NCI-H446 (cell line): ENCODE measurements around the gene PDP2.
"Not testable (repeated sequence)": the region's sequence is repeated elsewhere in the genome, so short reads cannot be mapped to it uniquely, and the experiment has no call there.

Experiments used
- DNase-seq, 2 experiments: peaks; one replicate each; lab custom pipeline; 2025; lab: John Stamatoyannopoulos, UW

PDP2 gene

GRCh38 chr16:66886321-66886720, 6.0 kb downstream of the PDP2 start:
- no peak for DNase-seq

GRCh38 chr16:66886914-66887313, 6.6 kb downstream of the PDP2 start:
- no peak for DNase-seq

DNA sequence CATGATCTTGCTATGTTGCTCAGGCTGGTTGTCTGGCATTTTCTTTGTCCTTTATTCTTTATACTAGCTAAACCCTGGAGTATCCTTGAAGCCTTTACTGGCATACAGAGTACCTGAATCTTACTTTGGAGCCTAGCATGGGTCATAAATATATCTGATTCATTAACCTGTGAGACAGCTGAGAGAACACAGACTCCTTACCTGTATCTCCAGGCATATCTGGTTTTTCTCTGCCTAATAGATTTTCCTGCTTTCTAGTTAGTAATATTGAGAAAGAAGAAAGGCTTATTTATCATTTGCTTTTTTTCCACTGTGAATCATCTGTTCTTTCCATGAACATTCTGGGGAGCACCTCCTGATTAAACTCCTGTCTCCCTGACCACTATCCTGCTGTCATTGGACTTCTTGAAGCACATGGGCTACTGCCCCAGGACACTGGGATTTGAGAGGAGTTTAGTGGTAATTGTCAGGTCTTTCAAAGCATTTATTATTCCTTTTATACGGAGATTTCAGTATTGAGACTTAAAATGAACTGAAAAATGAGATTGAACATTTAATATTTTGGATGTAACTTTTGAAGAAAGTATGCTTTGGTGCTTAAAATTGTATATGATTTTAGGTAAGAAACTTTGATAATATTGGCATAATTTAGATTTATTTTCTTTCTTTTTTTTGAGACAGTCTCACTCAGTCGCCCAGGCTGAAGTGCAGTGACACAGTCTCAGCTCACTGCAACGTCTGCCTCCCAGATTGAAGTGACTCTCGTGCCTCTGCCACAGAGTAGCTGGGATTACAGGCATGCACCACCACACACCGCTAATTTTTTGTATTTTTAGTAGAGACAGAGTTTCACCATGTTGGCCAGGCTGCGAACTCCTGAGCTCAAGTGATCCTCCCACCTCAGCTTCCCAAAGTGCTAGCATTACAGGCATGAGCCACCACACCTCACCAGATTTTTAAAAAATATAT, 8.6 kb downstream of the PDP2 start:
- DNase-seq, result no peak

DNA sequence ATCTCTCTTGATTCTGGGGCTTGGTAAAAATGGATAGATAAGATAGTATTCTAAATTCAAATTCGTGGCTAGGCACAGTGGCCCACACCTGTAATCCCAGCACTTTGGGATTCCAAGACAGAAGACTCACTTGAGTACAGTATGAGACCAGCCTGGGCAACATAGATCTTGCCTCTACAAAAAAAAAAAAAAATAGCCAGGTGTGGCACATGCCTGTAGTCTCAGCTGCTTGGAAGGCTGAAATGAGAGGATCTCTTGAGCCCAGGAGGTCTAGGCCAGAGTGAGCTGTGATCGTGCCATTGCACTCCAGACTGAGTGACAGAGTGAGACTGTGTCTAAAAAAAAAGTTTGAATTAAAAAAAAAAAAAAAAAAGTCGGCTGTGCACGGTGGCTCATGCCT, 9.3 kb downstream of the PDP2 start:
- no peak for DNase-seq

GRCh38 chr16:66890799-66891198, 10.5 kb downstream of the PDP2 start:
- DNase-seq, result no peak

GRCh38 chr16:66891360-66891759, 11.0 kb downstream of the PDP2 start:
- no peak for DNase-seq

GRCh38 chr16:66891797-66892196, 11.5 kb downstream of the PDP2 start:
- DNase-seq, result no peak

GRCh38 chr16:66894055-66894454, 13.7 kb downstream of the PDP2 start:
- DNase-seq, result no peak

DNA sequence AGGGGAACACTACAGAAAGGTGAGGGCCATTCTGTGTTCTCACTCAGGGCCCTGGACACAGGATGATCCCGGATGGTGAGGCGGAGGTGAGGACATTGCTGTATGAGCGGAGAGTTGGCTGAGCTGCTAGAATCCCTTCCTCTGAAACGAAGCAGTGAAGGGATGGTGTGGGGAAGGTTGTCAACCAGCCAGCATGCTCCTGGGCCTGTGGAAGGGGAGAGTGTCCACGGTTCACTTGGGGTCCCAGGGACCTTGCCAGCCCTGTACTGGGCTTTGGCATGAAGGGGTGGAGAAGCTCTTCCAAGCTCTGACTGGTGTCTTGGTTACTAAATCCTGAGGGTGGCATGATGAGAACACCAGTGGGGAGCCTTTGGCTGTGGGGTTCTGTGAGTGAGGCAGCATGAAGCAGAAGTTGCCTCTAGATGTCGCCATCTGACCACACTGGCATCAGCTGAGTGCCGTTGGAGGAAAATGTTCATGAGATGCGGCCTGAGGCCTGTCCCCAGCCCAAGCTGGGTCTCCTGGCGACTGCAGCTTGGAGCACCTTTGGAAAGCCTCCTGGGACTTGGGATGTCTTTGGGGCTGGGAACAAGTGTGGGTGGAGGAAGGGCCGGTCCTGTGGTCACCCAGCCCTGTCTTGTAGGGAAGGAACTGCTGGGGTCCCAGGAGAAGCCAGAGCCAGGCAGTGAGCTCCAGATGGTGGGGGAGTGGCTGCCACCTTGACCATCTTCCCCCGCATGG, 14.8 kb downstream of the PDP2 start:
- DNase-seq, result peak; percentile 19 to 71

DNA sequence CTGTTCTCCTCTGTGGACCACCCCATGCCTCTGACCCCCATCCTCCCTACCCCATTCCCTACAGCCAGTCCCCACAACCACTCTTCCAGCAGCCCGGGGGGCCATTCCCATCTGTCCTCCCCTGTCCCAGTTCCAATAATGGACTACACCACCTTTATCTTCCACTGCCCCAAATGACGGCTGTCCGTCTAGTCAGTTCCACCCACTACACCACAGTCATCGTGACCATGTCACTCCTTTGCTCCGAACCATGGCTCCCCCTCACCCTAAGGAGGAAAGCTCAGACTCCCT, 15.3 kb downstream of the PDP2 start:
- no peak for DNase-seq

- DNase-seq, result no peak
Observed at GRCh38 chr16:66895999-66896398, 15.7 kb downstream of the PDP2 start.

- DNase-seq, result not testable (repeated sequence)
Observed at GRCh38 chr16:66896682-66897081, 16.4 kb downstream of the PDP2 start.

DNA sequence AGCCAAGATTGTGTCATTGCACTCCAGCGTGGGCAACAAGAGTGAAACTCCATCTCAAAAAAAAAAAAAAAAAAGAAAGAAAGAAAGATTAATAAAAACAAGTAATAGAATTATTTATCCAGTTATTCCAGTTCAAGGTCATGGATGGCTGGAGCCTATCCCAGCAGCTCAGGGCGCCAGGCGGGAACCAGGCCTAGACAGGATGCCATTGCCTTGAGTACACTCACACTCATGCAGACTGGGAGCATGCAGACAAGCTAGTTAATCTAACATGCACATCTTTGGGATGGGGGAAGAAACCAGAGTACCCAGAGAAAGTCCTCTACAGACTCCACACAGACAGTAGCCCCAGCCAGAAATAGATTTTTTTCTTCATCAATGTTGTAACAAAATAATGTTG, 17.9 kb downstream of the PDP2 start:
- peak in 1 of 2 experiments; percentile 21 for DNase-seq

DNA sequence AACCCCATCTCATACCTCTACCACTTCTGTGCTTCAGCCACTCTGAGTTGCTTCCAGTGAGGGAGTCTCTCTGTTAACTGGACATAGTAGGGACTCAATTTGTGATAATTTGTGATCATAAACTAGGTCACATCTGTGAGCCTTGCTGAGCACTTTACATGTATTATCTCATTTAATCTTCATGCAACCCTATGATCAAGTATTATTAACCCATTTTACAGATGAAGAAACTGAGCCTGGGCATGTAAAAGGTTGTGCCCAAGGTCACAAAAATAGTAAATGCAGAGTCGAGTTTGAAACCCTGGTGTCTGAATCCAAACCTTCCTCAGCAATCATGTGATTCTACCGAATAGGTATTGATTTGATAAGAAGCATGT, 18.6 kb downstream of the PDP2 start:
- DNase-seq, result no peak

- DNase-seq, result no peak
Observed at GRCh38 chr16:66899310-66899944, 19.1 kb downstream of the PDP2 start.

DNA sequence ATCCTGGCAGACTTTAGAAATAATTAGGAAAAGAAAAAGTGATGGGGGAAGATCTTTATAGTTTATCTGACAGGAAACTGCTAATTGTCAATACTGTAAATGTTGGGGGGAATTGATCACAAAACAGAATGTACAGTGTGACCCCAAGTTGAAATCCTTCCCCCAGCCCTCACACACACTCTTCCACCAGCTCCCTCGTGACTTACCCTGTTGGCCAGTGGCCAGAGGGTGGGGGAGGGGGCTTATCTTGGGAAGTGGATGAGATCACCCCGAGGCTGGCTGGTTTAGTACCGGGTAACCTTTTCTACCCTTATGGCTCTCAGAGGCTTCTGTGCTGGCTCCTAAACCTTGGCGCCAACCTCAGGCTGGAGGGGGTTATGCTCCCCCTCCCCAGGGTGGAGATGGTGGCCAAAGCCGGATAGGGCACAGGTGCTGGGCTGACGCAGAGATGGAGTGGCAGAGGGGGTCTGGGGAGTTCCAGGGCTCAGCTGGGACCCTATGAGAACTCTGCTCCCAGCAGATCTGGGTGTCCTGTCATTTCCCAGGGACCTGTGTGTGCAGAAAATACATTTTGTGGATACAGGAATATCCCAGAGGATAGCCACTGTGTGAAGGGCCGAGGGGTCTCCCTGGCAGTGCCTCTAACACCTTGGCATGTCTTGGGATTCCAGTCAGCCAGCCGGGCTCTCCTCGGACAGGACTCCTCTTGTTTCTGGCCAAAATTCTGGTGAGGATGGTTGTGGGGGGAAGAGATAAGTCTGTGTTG, 19.8 kb downstream of the PDP2 start:
- DNase-seq, result peak in 1 of 2 experiments; percentile 57

- no peak for DNase-seq
Observed at GRCh38 chr16:66900721-66901441, 20.6 kb downstream of the PDP2 start.

DNA sequence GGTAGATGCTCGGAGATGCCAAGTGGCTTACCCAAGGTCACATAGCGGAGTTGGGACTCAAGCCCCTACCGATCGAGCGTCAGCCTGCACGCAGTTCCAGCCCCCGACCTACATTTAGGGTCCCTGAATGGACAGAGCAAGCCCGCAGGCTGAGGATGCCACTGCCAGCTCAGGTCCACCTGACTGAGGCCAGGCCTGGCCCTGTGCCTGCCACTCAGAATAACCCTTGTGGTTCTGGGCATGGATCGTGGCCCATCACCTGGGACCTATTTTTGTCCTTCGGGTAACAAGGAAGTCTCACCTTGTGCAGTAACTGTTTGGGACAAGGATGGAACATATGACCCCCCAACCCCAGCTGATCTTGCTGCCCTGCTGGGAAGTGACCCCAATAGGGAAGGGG, 21.3 kb downstream of the PDP2 start:
- no peak for DNase-seq

DNA sequence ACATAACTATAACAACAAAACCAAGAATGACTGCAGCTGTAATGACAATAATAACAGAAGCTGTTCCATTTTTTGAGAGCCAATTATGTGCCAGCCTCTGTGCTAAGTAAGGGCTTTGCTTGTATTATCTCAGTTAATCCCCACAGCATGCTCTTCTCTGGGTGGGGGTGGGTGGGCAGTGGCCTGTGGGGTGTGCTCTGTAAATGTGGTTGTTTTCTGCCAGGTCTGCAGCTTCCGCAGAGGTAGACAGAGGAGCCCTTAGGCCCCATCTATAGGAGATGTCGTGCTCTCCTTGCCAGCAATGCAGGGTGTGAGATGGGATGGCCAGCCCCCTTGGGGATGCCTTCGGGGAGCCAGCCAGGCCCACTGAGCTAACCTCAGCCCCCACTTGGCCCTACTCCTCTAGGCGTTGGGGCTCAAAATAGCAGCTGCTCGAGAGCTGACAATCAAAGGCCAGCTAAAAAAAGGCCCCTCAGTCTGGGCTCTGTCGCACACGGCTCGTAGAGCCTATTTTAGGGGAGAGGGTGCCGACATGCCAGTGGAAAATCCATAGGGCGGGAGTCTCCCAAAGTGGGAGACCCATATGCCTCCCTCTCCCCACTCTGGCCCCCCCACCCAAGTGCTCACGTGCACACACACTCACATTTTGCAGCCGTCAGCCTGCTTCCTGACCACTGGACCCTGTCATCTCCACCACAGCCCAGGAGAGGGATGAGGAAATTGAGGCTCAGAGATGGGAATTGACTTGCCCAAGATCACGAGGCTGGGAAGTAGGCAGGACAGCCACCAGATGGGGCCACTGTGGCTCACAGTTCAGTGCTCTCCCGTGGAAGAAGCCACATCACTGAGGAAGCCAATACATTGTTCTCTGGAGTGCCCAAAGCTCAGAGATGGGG, 22.6 kb downstream of the PDP2 start:
- no peak for DNase-seq
